H9 (cell line): ENCODE measurements around the gene AFF1. TPM values are rescaled to one million over a fixed set of nuclear protein-coding genes. Genes with fewer than 3 reads are reported as not detected.

Experiments used
- DNase-seq: peaks from one replicate; pipeline ENCODE4 v3.0.0-alpha.2; 2017
- H2AFZ ChIP-seq: one replicate; pipeline ENCODE4 v1.6.1; 2013; ENCODE audit warnings: mild to moderate bottlenecking, low read length, control low read depth, moderate library complexity
- H2AK5ac ChIP-seq: 2 replicates; pipeline ENCODE4 v1.6.1; 2013; ENCODE audit warnings: low read length, control low read depth, mixed read lengths; ENCODE audit not compliant: insufficient read length
- H2BK120ac ChIP-seq: one replicate; pipeline ENCODE4 v1.6.1; 2013; ENCODE audit warnings: low read depth, mild to moderate bottlenecking, low read length, control low read depth, inconsistent platforms; ENCODE audit not compliant: poor library complexity, severe bottlenecking
- H2BK12ac ChIP-seq: 2 replicates; pipeline ENCODE4 v1.6.1; 2013; ENCODE audit warnings: low read length, control low read depth, mixed read lengths, low read depth; ENCODE audit not compliant: insufficient read length
- H2BK15ac ChIP-seq: 2 replicates; pipeline ENCODE4 v1.6.1; 2013; ENCODE audit warnings: low read depth, low read length, control low read depth
- H2BK20ac ChIP-seq: one replicate; pipeline ENCODE4 v1.6.1; 2013; ENCODE audit warnings: low read depth, mild to moderate bottlenecking, low read length, control low read depth, inconsistent platforms; ENCODE audit not compliant: poor library complexity, severe bottlenecking
- H2BK5ac ChIP-seq: 2 replicates; pipeline ENCODE4 v1.6.1; 2013; ENCODE audit warnings: low read length, control low read depth, mixed read lengths; ENCODE audit not compliant: insufficient read length
- H3K14ac ChIP-seq: 2 replicates; pipeline ENCODE4 v1.6.1; 2013; ENCODE audit warnings: low read length, control low read depth; ENCODE audit not compliant: insufficient read depth
- H3K18ac ChIP-seq: 2 replicates; pipeline ENCODE4 v1.6.1; 2013; ENCODE audit warnings: low read depth, mild to moderate bottlenecking, mixed read lengths, low read length, control low read depth; ENCODE audit not compliant: insufficient read length
- H3K23ac ChIP-seq: 2 replicates; pipeline ENCODE4 v1.6.1; 2013; ENCODE audit warnings: low read length, control low read depth, mixed read lengths, low read depth; ENCODE audit not compliant: insufficient read length
- H3K23me2 ChIP-seq: 2 replicates; pipeline ENCODE4 v1.6.1; 2013; ENCODE audit warnings: low read depth, mild to moderate bottlenecking, mixed read lengths, low read length, control low read depth; ENCODE audit not compliant: insufficient read length, poor library complexity, severe bottlenecking
- H3K27ac ChIP-seq: 2 replicates; pipeline ENCODE4 v1.5.1; 2013; ENCODE audit warnings: low read length, control low read depth, mixed read lengths, low read depth; ENCODE audit not compliant: insufficient read length
- H3K27me3 ChIP-seq: 2 replicates; pipeline ENCODE4 v1.6.1; 2013; ENCODE audit warnings: low read length, control low read depth, inconsistent platforms; ENCODE audit not compliant: insufficient read depth
- H3K4ac ChIP-seq: 2 replicates; pipeline ENCODE4 v1.6.1; 2013; ENCODE audit warnings: low read depth, mild to moderate bottlenecking, control low read depth, inconsistent platforms, low read length, moderate library complexity
- H3K4me1 ChIP-seq: 2 replicates; pipeline ENCODE4 v1.6.1; 2013; ENCODE audit warnings: low read length, control low read depth, inconsistent platforms; ENCODE audit not compliant: insufficient read depth
- H3K4me2 ChIP-seq: 2 replicates; pipeline ENCODE4 v1.6.1; 2013; ENCODE audit warnings: low read length, control low read depth, mixed read lengths; ENCODE audit not compliant: insufficient read length, insufficient read depth
- H3K56ac ChIP-seq: 2 replicates; pipeline ENCODE4 v1.6.1; 2013; ENCODE audit warnings: low read depth, mild to moderate bottlenecking, mixed read lengths, low read length, control low read depth; ENCODE audit not compliant: insufficient read length
- H3K79me1 ChIP-seq: 2 replicates; pipeline ENCODE4 v1.6.1; 2013; ENCODE audit warnings: low read depth, mild to moderate bottlenecking, moderate library complexity, low read length, control low read depth, inconsistent platforms; ENCODE audit not compliant: insufficient read depth, poor library complexity, severe bottlenecking
- H3K79me2 ChIP-seq: 2 replicates; pipeline ENCODE4 v1.6.1; 2013; ENCODE audit warnings: low read length, control low read depth, inconsistent platforms; ENCODE audit not compliant: insufficient read depth
- H3K9ac ChIP-seq: 2 replicates; pipeline ENCODE4 v1.6.1; 2013; ENCODE audit warnings: low read length, control low read depth, mixed read lengths; ENCODE audit not compliant: insufficient read length; ENCODE audit errors: extremely low read depth
- H3K9me3 ChIP-seq: one replicate; pipeline ENCODE4 v1.6.1; 2013; ENCODE audit warnings: low read depth, low read length, inconsistent platforms; ENCODE audit not compliant: control insufficient read depth
- H3T11ph ChIP-seq: one replicate; pipeline ENCODE4 v1.6.1; 2013; ENCODE audit warnings: mild to moderate bottlenecking, low read length, control low read depth, inconsistent platforms
- H4K20me1 ChIP-seq: one replicate; pipeline ENCODE4 v1.6.1; 2013; ENCODE audit not compliant: control insufficient read depth, insufficient read length, insufficient read depth
- H4K5ac ChIP-seq: 2 replicates; pipeline ENCODE4 v1.6.1; 2013; ENCODE audit warnings: low read depth, mild to moderate bottlenecking, mixed read lengths, low read length, control low read depth; ENCODE audit not compliant: insufficient read length
- H4K8ac ChIP-seq: replicated peaks from 2 replicates; pipeline ENCODE4 v1.6.1; 2013; ENCODE audit warnings: low read length, control low read depth, mixed read lengths, low read depth; ENCODE audit not compliant: insufficient read length
- H4K91ac ChIP-seq: 2 replicates; pipeline ENCODE4 v1.6.1; 2013; ENCODE audit warnings: low read depth, mild to moderate bottlenecking, moderate library complexity, mixed read lengths, low read length, control low read depth; ENCODE audit not compliant: insufficient read length
- H3K27ac Mint-ChIP-seq, 3 experiments: 2 replicates in 2 of 3; 3 replicates in 1 of 3; pipeline ENCODE4 v1.8.0; 2020 to 2021; ENCODE audit warnings: mixed read lengths in 3 of 3, mild to moderate bottlenecking in 1 of 3, moderate library complexity in 1 of 3
- H3K27me3 Mint-ChIP-seq: 2 replicates; pipeline ENCODE4 v1.8.0; 2021; ENCODE audit warnings: low read depth, mild to moderate bottlenecking, moderate library complexity, mixed read lengths
- H3K36me3 Mint-ChIP-seq, 3 experiments: 2 replicates in 2 of 3; 3 replicates in 1 of 3; pipeline ENCODE4 v1.8.0; 2020 to 2021; ENCODE audit warnings: low read depth in 3 of 3, mixed read lengths in 3 of 3; ENCODE audit not compliant: insufficient read depth in 1 of 3
- H3K4me1 Mint-ChIP-seq, 2 experiments: 2 replicates each; pipeline ENCODE4 v1.8.0; 2020; ENCODE audit warnings: mixed read lengths in 2 of 2
- H3K4me3 Mint-ChIP-seq, 2 experiments: 2 replicates in 1 of 2; 3 replicates in 1 of 2; pipeline ENCODE4 v1.8.0; 2020 to 2021; ENCODE audit warnings: mild to moderate bottlenecking in 2 of 2, mixed read lengths in 2 of 2, moderate library complexity in 1 of 2
- H3K9me3 Mint-ChIP-seq, 2 experiments: 2 replicates in 1 of 2; 3 replicates in 1 of 2; pipeline ENCODE4 v1.8.0; 2020; ENCODE audit warnings: mild to moderate bottlenecking in 2 of 2, mixed read lengths in 2 of 2, moderate library complexity in 1 of 2
- CTCF ChIP-seq: fragments of 200-600 bp; sonication (generic); conservative IDR thresholded peaks from 3 replicates; pipeline ENCODE4 v1.8.0; 2021; ENCODE audit warnings: antibody characterized with exemption, mild to moderate bottlenecking
- WGBS: extraction: QIAGEN DNeasy Blood & Tissue Kit; methylation state at CpG from one replicate; pipeline ENCODE4 v1.1.7; 2013; ENCODE audit warnings: missing lambda C conversion rate, low lambda C conversion rate, mixed read lengths; ENCODE audit not compliant: insufficient read length; ENCODE audit errors: extremely low coverage; 5-methylcytosine and 5-hydroxymethylcytosine counted together
- total RNA-seq: library from RNA; stranded (reverse); gene quantifications from 2 replicates; pipeline ENCODE4 v1.2.1, GENCODE V29; 2021

Gene AFF1
- total RNA-seq, 1 experiment from 2014 or later: 74.5 TPM

- WGBS: 100% methylated on average over 1 of the region's 10 CpGs
These were observed 6.2 kb upstream of the AFF1 start for GRCh38 chr4:86928400-86929255.

More at GRCh38 chr4:86928400-86929255, 6.2 kb upstream of the AFF1 start:
- H3K23me2 ChIP-seq: no peaks in the 10 kb centered on the region
- no peak overlapping the region for H3K9ac ChIP-seq
- no peaks in the 10 kb centered on the region for H3K79me1 ChIP-seq
- H3K23ac ChIP-seq: no peak overlapping the region
- H3K4ac ChIP-seq: no peak overlapping the region
- H3K4me1 ChIP-seq: no peaks in the 10 kb centered on the region
- no peak overlapping the region for H2BK20ac ChIP-seq
- no peak overlapping the region for H2BK15ac ChIP-seq
- no peak overlapping the region for H3T11ph ChIP-seq
- TF ChIP-seq CTCF: no peak
- no peaks in the 10 kb centered on the region for H4K20me1 ChIP-seq
- H3K9me3 Mint-ChIP-seq: no peaks in the 10 kb centered on the region
- H3K56ac ChIP-seq: no peak overlapping the region
- H3K27ac ChIP-seq: no peak overlapping the region
- H2AFZ ChIP-seq: no peak overlapping the region
- H4K91ac ChIP-seq: no peak overlapping the region
- peaks cover 0 to 2% (median 0%) of the 10 kb centered on the region in 3 experiments; a peak in 3 of 7 replicates for H3K36me3 Mint-ChIP-seq
- peaks cover under 1 to 4% of the 10 kb centered on the region in 2 experiments; a peak in 3 of 4 replicates for H3K4me1 Mint-ChIP-seq
- H2AK5ac ChIP-seq: no peak overlapping the region
- no peaks in the 10 kb centered on the region for H3K27me3 Mint-ChIP-seq
- peak; percentile 11 for DNase-seq
- H3K14ac ChIP-seq: no peak overlapping the region
- H4K8ac ChIP-seq: no peak overlapping the region
- H3K4me3 Mint-ChIP-seq: no peak overlapping the region
- H3K9me3 ChIP-seq: no peaks in the 10 kb centered on the region
- no peak overlapping the region for H4K5ac ChIP-seq
- no peak overlapping the region for H3K18ac ChIP-seq
- H3K27me3 ChIP-seq: no peaks in the 10 kb centered on the region
- H3K79me2 ChIP-seq: no peaks in the 10 kb centered on the region
- H2BK12ac ChIP-seq: no peak overlapping the region
- H2BK120ac ChIP-seq: no peak overlapping the region
- H3K4me2 ChIP-seq: no peak overlapping the region
- no peak overlapping the region for H3K27ac Mint-ChIP-seq
- H2BK5ac ChIP-seq: no peak overlapping the region
